IMR-90 (cell line): ENCODE results near the gene BTG4. TPM values are rescaled to one million over a fixed set of nuclear protein-coding genes. Genes with fewer than 3 reads are reported as not detected.

Experiments used
- ELK1 ChIP-seq: fragments of 150-350 bp; IDR thresholded peaks from 2 replicates; pipeline ENCODE4 v1.6.1; 2016; ENCODE audit warnings: low read depth, mild to moderate bottlenecking, low read length, moderate library complexity, borderline replicate concordance
- NFE2L2 ChIP-seq: fragments of 150-350 bp; IDR thresholded peaks from 2 replicates; pipeline ENCODE4 v1.6.1; 2016; ENCODE audit warnings: low read depth, mild to moderate bottlenecking, low read length
- RAD21 ChIP-seq: IDR thresholded peaks from 2 replicates; pipeline ENCODE4 v1.6.1; 2012; ENCODE audit warnings: low read length, improper control_type of control experiment
- RCOR1 ChIP-seq: IDR thresholded peaks from 2 replicates; pipeline ENCODE4 v1.6.1; 2012; ENCODE audit warnings: mild to moderate bottlenecking, low read length, improper control_type of control experiment; ENCODE audit not compliant: insufficient replicate concordance
- polyA plus RNA-seq, 3 experiments: library from polyadenylated mRNA; depleted of rRNA; stranded (reverse); fragments of >200 nt; gene quantifications; 2 replicates each; pipeline ENCODE4 v1.2.3, GENCODE V29; 2012; ENCODE audit warnings: low replicate concordance in 1 of 3
- total RNA-seq: library from RNA; depleted of rRNA; stranded (reverse); fragments of >200 nt; gene quantifications from 2 replicates; pipeline ENCODE4 v1.2.3, GENCODE V29; 2012

BTG4 gene
- total and polyA plus RNA-seq, 2 of the 4 experiments (the other 2 are of a cell fraction) = not detected

DNA sequence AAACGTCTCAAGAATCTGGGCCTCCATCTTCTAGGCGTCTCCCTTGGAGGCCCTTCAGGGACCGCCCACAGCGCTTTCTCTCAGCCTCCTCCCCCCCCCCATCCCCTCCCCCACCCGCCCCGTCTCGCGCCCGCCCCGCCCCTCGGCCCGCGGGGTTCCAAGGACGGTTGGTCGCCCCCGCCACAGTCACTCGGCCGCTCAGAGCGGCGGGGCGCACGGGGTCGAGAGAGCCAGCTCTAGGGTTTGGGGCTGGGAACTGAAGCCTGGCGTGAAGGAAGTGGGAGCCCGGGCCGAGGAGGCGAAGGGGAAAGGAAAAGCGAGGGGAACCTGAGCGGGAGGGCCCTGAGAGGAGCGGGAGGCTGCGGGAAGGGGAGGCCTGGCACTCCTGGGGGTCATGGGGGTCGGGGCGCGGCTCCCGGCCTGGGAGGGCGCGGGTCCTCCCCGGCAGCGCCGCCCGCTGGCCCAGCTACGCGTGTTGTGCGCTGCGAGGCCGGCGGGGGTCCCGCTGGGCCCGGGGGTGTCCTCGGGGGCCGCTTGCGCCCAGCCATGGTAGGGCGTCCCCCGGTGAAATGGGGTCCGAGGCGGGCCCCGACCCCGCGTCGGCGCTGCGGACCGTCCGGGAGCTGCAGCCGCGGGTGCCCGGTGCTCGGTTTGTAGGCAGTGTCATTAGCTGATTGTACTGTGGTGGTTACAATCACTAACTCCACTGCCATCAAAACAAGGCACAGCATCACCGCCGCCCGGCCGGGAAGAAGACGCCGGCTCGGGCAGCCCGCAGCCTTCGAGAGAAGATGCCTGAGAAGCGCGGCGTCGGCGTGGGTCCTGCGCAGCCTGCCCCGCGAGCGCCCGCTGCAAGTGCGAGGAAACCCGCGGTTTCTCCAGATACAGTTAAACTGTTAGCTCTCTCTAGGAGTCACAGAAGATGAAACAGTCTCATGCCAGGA, at the start of gene BTG4 (continued):
- no peak for TF ChIP-seq ELK1
- no peak for TF ChIP-seq RCOR1
- no peak for TF ChIP-seq NFE2L2
- no peak for TF ChIP-seq RAD21
